Ascending aorta (tissue), 2 donors: Measurements from ENCODE around the gene OR8A1. TPM values are rescaled to one million over a fixed set of nuclear protein-coding genes. Genes with fewer than 3 reads are reported as not detected.

Experiments
- DNase-seq, 2 donors: peaks; one replicate each; pipeline ENCODE4 v3.0.0-alpha.2; 2019; ENCODE audit warnings: low spot score in 2 of 2
- H3K27ac ChIP-seq, 2 donors: fragments of 200-600 bp; sonication (generic); one replicate each; pipeline ENCODE4 v1.5.1; 2016 to 2017; ENCODE audit warnings: mild to moderate bottlenecking in 1 of 2
- H3K27me3 ChIP-seq: fragments of 200-600 bp; sonication (generic); one replicate; pipeline ENCODE4 v1.5.1; 2017
- H3K36me3 ChIP-seq, 2 donors: fragments of 200-600 bp; sonication (generic); one replicate each; pipeline ENCODE4 v1.5.1; 2016
- H3K4me1 ChIP-seq, 2 donors: fragments of 200-600 bp; sonication (generic); one replicate each; pipeline ENCODE4 v1.5.1; 2016 to 2017; ENCODE audit warnings: mild to moderate bottlenecking in 1 of 2
- H3K4me3 ChIP-seq, 2 donors: fragments of 200-600 bp; sonication (generic); one replicate each; pipeline ENCODE4 v1.5.1; 2016 to 2017; ENCODE audit warnings: mild to moderate bottlenecking in 1 of 2
- H3K9me3 ChIP-seq, 2 donors: fragments of 200-600 bp; sonication (generic); one replicate each; pipeline ENCODE4 v1.5.1; 2016
- intact Hi-C: fragments of 100-400 bp; cut with DNase I; formaldehyde crosslinking; loops from one replicate; pipeline ENCODE4 v1.15.1; 2023
- total RNA-seq: library from RNA; depleted of rRNA; stranded (reverse); fragments of >200 nt; gene quantifications from one replicate; pipeline ENCODE4 v1.1.0, GENCODE V29; 2016
- TF ChIP-seq, protein P1 (sequence below), 3 experiments: fragments of 200-600 bp in 2 of 3; fragments of 450-650 bp in 1 of 3; sonication (generic) in 2 of 3; IDR thresholded peaks; one replicate each; pipeline ENCODE4 v1.5.1; 2016 to 2019; ENCODE audit warnings: antibody characterized with exemption in 3 of 3, mild to moderate bottlenecking in 1 of 3, moderate library complexity in 1 of 3

Gene OR8A1
- total RNA-seq, 1 donor from 2014 or later: not detected

DNA sequence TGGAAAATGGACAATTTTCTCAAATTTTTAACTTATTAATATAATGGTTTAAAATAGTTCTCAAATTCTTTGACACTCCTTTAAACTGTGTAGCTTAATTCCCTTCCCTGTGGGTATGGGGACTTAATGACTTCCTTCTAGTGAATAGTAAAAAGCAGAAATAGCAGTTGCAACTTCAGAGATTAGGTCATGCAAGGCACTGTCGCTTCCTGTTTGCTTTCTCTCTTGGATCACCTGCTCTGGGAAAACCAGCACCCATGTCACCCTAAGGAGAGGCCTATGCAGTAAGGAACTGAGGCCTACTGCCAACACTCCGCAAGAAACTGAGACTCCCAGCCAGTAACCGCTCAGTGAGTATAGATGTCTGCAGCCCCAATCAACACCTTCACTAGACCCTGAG is 35.9 kb downstream of the OR8A1 start:
- no peaks in the 10 kb centered on the region for H3K4me1 ChIP-seq
- intact Hi-C loops: no loop called here
- no peak for DNase-seq
- no peak overlapping the region for H3K27ac ChIP-seq
- TF ChIP-seq, protein P1, sequence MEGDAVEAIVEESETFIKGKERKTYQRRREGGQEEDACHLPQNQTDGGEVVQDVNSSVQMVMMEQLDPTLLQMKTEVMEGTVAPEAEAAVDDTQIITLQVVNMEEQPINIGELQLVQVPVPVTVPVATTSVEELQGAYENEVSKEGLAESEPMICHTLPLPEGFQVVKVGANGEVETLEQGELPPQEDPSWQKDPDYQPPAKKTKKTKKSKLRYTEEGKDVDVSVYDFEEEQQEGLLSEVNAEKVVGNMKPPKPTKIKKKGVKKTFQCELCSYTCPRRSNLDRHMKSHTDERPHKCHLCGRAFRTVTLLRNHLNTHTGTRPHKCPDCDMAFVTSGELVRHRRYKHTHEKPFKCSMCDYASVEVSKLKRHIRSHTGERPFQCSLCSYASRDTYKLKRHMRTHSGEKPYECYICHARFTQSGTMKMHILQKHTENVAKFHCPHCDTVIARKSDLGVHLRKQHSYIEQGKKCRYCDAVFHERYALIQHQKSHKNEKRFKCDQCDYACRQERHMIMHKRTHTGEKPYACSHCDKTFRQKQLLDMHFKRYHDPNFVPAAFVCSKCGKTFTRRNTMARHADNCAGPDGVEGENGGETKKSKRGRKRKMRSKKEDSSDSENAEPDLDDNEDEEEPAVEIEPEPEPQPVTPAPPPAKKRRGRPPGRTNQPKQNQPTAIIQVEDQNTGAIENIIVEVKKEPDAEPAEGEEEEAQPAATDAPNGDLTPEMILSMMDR (IDR thresholded peaks at IDR 0.05): no peak
- no peaks in the 10 kb centered on the region for H3K27me3 ChIP-seq
- H3K9me3 ChIP-seq: no peaks in the 10 kb centered on the region
- no peaks in the 10 kb centered on the region for H3K36me3 ChIP-seq
- no peak overlapping the region for H3K4me3 ChIP-seq

DNA sequence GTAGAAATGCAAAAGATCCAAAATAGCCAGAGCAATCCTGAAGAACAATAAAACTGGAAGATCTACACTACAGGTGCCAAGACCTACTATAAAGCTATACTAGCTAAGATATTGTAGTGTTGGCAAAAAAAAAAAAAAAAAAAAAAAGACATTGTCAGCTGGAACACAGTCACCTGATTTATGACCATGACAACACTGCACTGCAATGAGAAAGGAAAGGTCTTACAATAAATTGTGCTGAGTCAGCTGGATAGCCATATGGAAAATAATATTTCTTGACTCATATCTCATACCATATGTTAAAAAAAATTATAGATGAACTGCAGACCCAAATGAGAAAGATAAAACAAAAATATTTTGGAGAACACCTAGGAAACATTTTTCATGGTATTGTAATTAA is 38.4 kb downstream of the OR8A1 start:
- TF ChIP-seq, protein P1 (IDR thresholded peaks at IDR 0.05): no peak
- Histone ChIP-seq H3K4me3 (no peak overlapping the region), H3K9me3 (no peaks in the 10 kb centered on the region), H3K4me1 (no peaks in the 10 kb centered on the region), H3K36me3 (no peaks in the 10 kb centered on the region), H3K27ac (no peak overlapping the region), H3K27me3 (no peaks in the 10 kb centered on the region)
- DNase-seq: no peak
- intact Hi-C loops: no loop called here

DNA sequence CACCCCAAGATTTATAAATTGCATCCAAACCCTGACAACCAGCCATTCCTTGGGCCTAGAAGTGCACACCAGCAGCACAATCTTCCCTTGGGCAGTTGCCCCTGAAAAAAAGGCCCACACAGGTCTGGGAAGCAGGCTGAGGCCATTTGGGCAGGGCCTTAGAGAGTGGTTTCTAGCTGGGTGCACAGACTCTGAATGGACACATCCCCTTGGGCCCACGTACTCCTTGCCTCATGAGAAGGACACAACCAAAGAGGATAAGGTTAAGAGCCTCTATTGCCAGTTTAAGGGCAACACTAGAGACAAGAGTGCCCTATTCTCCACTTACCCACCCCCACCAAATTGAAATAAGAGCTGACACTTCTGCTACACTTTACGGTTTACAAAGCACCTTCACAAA is 40.5 kb downstream of the OR8A1 start:
- Histone ChIP-seq H3K36me3 (no peaks in the 10 kb centered on the region), H3K27me3 (no peaks in the 10 kb centered on the region), H3K4me1 (no peaks in the 10 kb centered on the region), H3K4me3 (no peak overlapping the region), H3K27ac (no peak overlapping the region), H3K9me3 (no peaks in the 10 kb centered on the region)
- intact Hi-C loops: no loop called here
- no peak for DNase-seq
- TF ChIP-seq, protein P1 (IDR thresholded peaks at IDR 0.05): no peak

DNA sequence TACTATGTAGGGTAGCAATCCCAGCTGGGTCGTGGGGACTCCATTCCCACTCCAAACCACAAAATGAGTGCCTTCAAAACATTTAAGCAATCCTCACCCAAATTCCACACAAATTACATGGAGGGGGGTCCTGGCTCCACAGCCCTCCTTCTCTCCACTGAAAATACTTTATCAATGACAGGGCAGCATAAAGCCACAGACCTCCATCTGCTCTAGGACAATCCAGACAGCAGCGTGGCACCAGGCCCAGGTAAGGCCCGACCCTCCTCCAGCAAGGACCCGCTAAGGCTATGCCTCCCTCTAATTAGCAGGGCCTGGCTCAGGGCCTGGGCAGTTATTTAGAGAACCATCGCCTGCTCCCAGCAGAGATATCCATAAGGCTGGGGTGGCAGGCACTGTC is 41.3 kb downstream of the OR8A1 start, which contains the start of gene PANX3:
Gene PANX3 (plus strand): TSS at position 365 of the 400 bp plus-strand sequence. CDS start 129 bp downstream, outside the sequence.
- intact Hi-C loops: no loop called here

DNA sequence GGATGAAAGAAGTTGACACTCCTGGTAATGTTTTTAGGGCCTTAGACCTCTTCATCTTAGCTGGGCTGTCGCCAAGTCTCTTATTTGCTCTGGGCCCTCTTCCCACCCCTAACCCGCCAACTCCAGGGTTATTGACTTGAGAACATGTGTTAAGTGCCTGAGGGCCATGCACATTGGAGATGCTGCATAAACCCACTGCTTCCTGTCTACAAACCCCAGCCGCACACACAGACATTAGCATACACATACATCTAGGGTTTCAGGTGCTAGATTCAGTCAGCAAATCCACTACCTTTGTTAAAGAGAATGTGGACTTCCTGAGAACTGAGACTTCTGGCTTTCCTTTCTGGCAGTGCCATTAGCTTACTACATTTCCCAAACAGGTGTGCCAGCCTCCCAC is 42.2 kb downstream of the OR8A1 start:
- Histone ChIP-seq H3K27me3 (no peaks in the 10 kb centered on the region), H3K36me3 (no peaks in the 10 kb centered on the region), H3K27ac (no peak overlapping the region), H3K9me3 (no peaks in the 10 kb centered on the region), H3K4me3 (no peak overlapping the region), H3K4me1 (no peaks in the 10 kb centered on the region)
- intact Hi-C loops: no loop called here
- no peak for DNase-seq
- TF ChIP-seq, protein P1 (IDR thresholded peaks at IDR 0.05): no peak

More for the DNA sequence above, 41.3 kb downstream of the OR8A1 start, which contains the start of gene PANX3:
- Histone ChIP-seq H3K27ac (no peak within 1 kb of the TSS), H3K9me3 (no peaks in the 10 kb centered on the region), H3K27me3 (no peaks in the 10 kb centered on the region), H3K4me1 (no peaks in the 10 kb centered on the region), H3K4me3 (no peak within 1 kb of the TSS), H3K36me3 (no peaks in the 10 kb centered on the region)
- DNase-seq: no peak
- TF ChIP-seq, protein P1 (IDR thresholded peaks at IDR 0.05): no peak
